SJSA1 (cell line): Measurements from ENCODE around the gene CACNA2D3. TPM values are rescaled to one million over a fixed set of nuclear protein-coding genes. Genes with fewer than 3 reads are reported as not detected.
A peak's percentile ranks its signal among the peaks of the same experiment; 100 is the strongest.

Experiments
- DNase-seq, 2 experiments: peaks; one replicate each; pipeline ENCODE4 v3.0.0-alpha.2; 2015 to 2020; ENCODE audit warnings: low spot score in 2 of 2, low read depth in 1 of 2
- H3K27ac ChIP-seq: fragments of 250-450 bp; sonication (Bioruptor Pico); 2 replicates; pipeline ENCODE4 v1.5.1; 2020; ENCODE audit warnings: mild to moderate bottlenecking, moderate library complexity
- H3K27me3 ChIP-seq: fragments of 250-450 bp; sonication (Bioruptor Pico); replicated peaks from 2 replicates; pipeline ENCODE4 v1.5.1; 2020; ENCODE audit warnings: mild to moderate bottlenecking, moderate library complexity
- H3K36me3 ChIP-seq: fragments of 250-450 bp; sonication (Bioruptor Pico); 2 replicates; pipeline ENCODE4 v1.5.1; 2020; ENCODE audit warnings: mild to moderate bottlenecking
- H3K4me1 ChIP-seq: fragments of 250-450 bp; sonication (Bioruptor Pico); replicated peaks from 2 replicates; pipeline ENCODE4 v1.6.1; 2021; ENCODE audit warnings: mild to moderate bottlenecking
- H3K4me3 ChIP-seq: fragments of 250-450 bp; sonication (Bioruptor Pico); 2 replicates; pipeline ENCODE4 v1.5.1; 2020; ENCODE audit warnings: mild to moderate bottlenecking
- H3K9me3 ChIP-seq: fragments of 250-450 bp; sonication (Bioruptor Pico); replicated peaks from 2 replicates; pipeline ENCODE4 v1.5.1; 2020; ENCODE audit warnings: mild to moderate bottlenecking
- total RNA-seq: library from RNA; depleted of rRNA; stranded (reverse); fragments of >200 nt; shearing (Covaris generic); gene quantifications from 2 replicates; pipeline ENCODE4 v1.2.3, GENCODE V29; 2014

Gene CACNA2D3
- total RNA-seq, 1 experiment from 2014 or later, result not detected

GRCh38 chr3:54663501-54664011, 541.2 kb downstream of the CACNA2D3 start:
- no peaks in the 10 kb centered on the region for H3K36me3 ChIP-seq
- no peaks in the 10 kb centered on the region for H3K9me3 ChIP-seq
- no peak for DNase-seq
- H3K4me3 ChIP-seq, result no peak overlapping the region
- H3K27ac ChIP-seq, result no peak overlapping the region
- H3K4me1 ChIP-seq, result no peaks in the 10 kb centered on the region
- no peaks in the 10 kb centered on the region for H3K27me3 ChIP-seq

GRCh38 chr3:54665016-54665600, 542.8 kb downstream of the CACNA2D3 start:
- no peak for DNase-seq

GRCh38 chr3:54668236-54668635, 545.9 kb downstream of the CACNA2D3 start:
- Histone ChIP-seq H3K9me3 (no peaks in the 10 kb centered on the region), H3K4me3 (no peak overlapping the region), H3K27ac (no peak overlapping the region), H3K36me3 (no peaks in the 10 kb centered on the region), H3K27me3 (no peaks in the 10 kb centered on the region), H3K4me1 (no peaks in the 10 kb centered on the region)
- no peak for DNase-seq

More at GRCh38 chr3:54665016-54665600, 542.8 kb downstream of the CACNA2D3 start:
- Histone ChIP-seq H3K4me3 (no peak overlapping the region), H3K9me3 (no peaks in the 10 kb centered on the region), H3K27ac (no peak overlapping the region), H3K4me1 (no peaks in the 10 kb centered on the region), H3K36me3 (no peaks in the 10 kb centered on the region), H3K27me3 (no peaks in the 10 kb centered on the region)

GRCh38 chr3:54670201-54671000, 548.0 kb downstream of the CACNA2D3 start:
- no peak for DNase-seq
- no peaks in the 10 kb centered on the region for H3K9me3 ChIP-seq
- H3K27me3 ChIP-seq, result no peaks in the 10 kb centered on the region
- no peaks in the 10 kb centered on the region for H3K36me3 ChIP-seq
- H3K4me1 ChIP-seq, result no peaks in the 10 kb centered on the region
- no peak overlapping the region for H3K27ac ChIP-seq
- no peak overlapping the region for H3K4me3 ChIP-seq

DNA sequence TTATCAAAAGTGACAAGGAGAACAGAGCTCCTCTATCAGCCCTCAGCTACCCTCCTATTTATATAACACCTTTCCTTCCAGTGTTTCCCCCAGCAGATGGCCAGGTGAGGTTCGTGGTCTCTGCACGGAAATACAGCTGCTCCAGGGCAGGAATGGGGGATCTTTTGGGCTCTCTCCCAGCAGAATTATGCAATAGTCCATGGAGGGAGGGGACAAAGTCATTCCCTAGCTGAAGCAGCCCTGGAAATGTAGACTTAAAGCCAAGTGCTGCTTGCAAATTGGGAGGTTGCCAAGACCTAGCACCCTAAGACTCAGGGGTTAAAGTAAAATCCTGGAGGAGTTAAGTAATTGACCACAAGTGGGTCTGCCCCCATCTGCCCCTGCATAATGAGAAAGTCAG, 549.2 kb downstream of the CACNA2D3 start:
- Histone ChIP-seq H3K4me1 (no peaks in the 10 kb centered on the region), H3K9me3 (no peaks in the 10 kb centered on the region), H3K27ac (no peak overlapping the region), H3K27me3 (no peaks in the 10 kb centered on the region), H3K4me3 (no peak overlapping the region), H3K36me3 (no peaks in the 10 kb centered on the region)
- no peak for DNase-seq

GRCh38 chr3:54676087-54676486, 553.7 kb downstream of the CACNA2D3 start:
- H3K4me3 ChIP-seq, result no peak overlapping the region
- no peaks in the 10 kb centered on the region for H3K9me3 ChIP-seq
- no peaks in the 10 kb centered on the region for H3K36me3 ChIP-seq
- DNase-seq, result no peak
- no peaks in the 10 kb centered on the region for H3K4me1 ChIP-seq
- H3K27me3 ChIP-seq, result no peaks in the 10 kb centered on the region
- no peak overlapping the region for H3K27ac ChIP-seq

DNA sequence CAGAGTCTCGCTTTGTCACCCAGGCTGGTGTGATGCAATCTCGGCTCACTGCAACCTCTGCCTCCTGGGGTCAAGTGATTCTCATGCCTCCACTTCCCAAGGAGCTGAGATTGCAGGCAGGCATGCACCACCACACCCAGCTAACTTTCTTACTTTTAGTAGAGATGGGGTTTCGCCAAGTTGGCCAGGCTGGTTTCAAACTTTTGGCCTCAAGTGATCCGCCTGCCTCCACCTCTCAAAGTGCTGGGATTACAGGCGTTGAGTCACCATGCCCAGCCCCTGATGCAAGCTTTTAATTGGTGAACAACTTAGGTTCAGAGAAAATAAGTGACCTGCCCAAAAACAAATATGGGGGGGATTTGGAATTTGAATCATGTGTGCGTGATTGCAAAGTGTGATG, 559.4 kb downstream of the CACNA2D3 start:
- no peak for DNase-seq
- Histone ChIP-seq H3K36me3 (no peaks in the 10 kb centered on the region), H3K9me3 (no peaks in the 10 kb centered on the region), H3K4me3 (no peak overlapping the region), H3K27ac (no peak overlapping the region), H3K4me1 (no peaks in the 10 kb centered on the region), H3K27me3 (no peaks in the 10 kb centered on the region)

- Histone ChIP-seq H3K36me3 (no peaks in the 10 kb centered on the region), H3K27ac (no peak overlapping the region), H3K9me3 (no peaks in the 10 kb centered on the region), H3K4me1 (no peaks in the 10 kb centered on the region), H3K4me3 (no peak overlapping the region), H3K27me3 (no peaks in the 10 kb centered on the region)
- no peak for DNase-seq
These were observed 562.9 kb downstream of the CACNA2D3 start for GRCh38 chr3:54685213-54685612.

DNA sequence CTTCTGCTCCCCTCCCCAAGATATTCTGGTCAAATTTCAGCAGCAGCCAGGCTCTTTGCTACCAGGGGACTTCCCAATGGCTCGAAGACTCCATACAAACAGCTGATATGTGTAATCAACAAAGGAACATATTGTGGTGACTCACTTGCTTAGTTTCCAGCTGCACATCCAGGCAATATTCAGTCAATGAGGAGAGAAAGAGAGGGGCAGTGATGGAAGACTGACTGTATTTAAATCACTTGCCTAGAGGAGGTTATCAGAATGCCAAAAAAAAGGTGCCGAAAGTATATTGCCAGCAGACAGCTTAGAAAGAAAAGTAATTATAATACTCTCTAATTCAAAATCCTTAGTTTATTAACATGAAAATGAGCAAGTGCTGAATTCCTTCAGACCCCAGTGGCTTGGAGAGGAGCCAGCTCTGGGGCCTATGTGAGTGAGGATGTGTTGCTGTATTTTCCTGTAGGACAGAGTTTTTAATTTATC, 569.0 kb downstream of the CACNA2D3 start:
- H3K4me1 ChIP-seq, result no peaks in the 10 kb centered on the region
- H3K27ac ChIP-seq, result no peak overlapping the region
- no peaks in the 10 kb centered on the region for H3K36me3 ChIP-seq
- no peaks in the 10 kb centered on the region for H3K9me3 ChIP-seq
- no peaks in the 10 kb centered on the region for H3K27me3 ChIP-seq
- no peak overlapping the region for H3K4me3 ChIP-seq
- DNase-seq, result no peak

GRCh38 chr3:54696313-54696712, 574.0 kb downstream of the CACNA2D3 start:
- peak in 1 of 2 experiments; percentile 2 for DNase-seq
- Histone ChIP-seq H3K27me3 (no peaks in the 10 kb centered on the region), H3K4me1 (no peaks in the 10 kb centered on the region), H3K4me3 (no peak overlapping the region), H3K36me3 (no peaks in the 10 kb centered on the region), H3K9me3 (no peaks in the 10 kb centered on the region), H3K27ac (no peak overlapping the region)

DNA sequence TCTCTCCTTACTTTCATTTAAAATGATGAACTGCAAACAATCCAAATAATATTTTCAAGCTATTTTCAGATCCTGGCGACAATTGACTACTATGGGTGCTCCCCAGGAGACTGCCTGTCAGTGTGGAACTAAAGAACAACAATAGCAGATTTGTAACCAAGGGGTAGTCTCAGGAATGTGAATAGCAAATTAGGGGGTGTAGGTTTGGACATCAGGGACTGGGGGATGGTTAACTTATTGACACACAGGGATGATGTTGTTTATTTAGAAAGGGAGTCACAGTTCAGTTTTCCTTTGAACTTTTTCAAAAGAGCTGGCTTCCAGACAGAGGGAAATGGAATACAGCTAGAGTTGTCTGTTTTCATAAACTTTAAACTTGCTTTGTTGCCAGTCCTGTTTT, 575.7 kb downstream of the CACNA2D3 start:
- Histone ChIP-seq H3K4me3 (no peak overlapping the region), H3K36me3 (no peaks in the 10 kb centered on the region), H3K27ac (no peak overlapping the region), H3K4me1 (no peaks in the 10 kb centered on the region), H3K27me3 (no peaks in the 10 kb centered on the region), H3K9me3 (no peaks in the 10 kb centered on the region)
- no peak for DNase-seq

DNA sequence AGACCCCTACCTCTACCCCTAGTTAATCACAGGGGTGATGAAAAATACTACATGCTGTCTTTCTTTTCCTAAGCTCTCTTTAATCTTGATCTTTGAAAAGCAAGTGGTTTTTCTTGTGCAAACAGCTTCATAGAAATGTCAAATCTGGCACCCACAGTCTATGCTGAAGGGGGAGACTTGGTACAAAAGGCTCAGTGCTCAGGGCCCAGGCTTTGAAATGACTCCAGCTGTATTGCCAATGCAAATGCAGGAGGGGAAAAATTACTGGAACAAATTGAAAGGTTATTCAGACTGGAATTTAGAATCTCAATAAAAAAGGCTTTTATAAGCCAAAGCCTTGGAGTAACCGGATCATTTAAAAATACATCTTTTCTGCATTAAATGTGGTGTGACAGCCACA, 581.6 kb downstream of the CACNA2D3 start:
- no peaks in the 10 kb centered on the region for H3K27me3 ChIP-seq
- no peaks in the 10 kb centered on the region for H3K36me3 ChIP-seq
- no peak overlapping the region for H3K4me3 ChIP-seq
- no peaks in the 10 kb centered on the region for H3K9me3 ChIP-seq
- no peak for DNase-seq
- no peaks in the 10 kb centered on the region for H3K4me1 ChIP-seq
- H3K27ac ChIP-seq, result no peak overlapping the region

DNA sequence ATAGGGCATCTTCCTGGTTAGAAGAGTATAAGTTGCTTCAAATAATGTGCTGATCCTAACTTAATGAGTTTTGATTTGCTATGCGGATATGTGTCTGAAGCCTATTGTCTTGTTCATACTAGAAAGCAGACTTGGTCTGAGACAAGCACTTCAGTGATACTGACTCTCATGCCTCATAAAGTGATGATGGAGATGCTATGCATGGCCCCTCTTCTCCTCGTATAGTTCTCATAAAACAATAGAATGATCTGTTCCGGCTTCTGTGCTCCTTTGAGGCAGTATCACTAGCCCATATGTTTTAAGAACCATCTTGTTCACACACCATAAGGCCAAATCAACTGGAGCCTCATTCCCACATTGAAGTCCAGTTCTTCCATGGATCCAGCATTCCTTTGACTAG, 583.4 kb downstream of the CACNA2D3 start:
- Histone ChIP-seq H3K9me3 (no peaks in the 10 kb centered on the region), H3K4me1 (no peaks in the 10 kb centered on the region), H3K4me3 (no peak overlapping the region), H3K27me3 (no peaks in the 10 kb centered on the region), H3K36me3 (no peaks in the 10 kb centered on the region), H3K27ac (no peak overlapping the region)
- DNase-seq, result no peak

DNA sequence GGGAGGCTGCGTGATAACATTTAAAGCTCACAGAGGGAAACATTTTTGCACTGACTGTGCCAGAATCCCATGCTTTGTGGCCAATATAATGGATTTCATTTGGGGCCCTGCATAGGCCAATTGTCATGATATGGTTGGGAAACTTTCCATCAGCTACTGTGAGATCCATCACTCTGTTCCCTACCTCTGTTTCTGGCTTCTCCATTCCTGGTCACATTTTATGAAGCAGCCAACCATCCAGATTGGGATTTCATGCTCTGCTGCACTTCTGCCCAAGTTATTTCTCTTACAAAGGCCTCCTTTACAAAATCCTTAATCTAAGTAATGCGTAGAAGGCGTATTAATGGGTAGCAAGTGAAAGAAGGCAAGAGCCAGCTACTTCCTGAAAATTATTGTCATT, 584.4 kb downstream of the CACNA2D3 start:
- no peaks in the 10 kb centered on the region for H3K27me3 ChIP-seq
- no peaks in the 10 kb centered on the region for H3K4me1 ChIP-seq
- no peaks in the 10 kb centered on the region for H3K9me3 ChIP-seq
- H3K36me3 ChIP-seq, result no peaks in the 10 kb centered on the region
- H3K4me3 ChIP-seq, result no peak overlapping the region
- H3K27ac ChIP-seq, result no peak overlapping the region
- no peak for DNase-seq
